ENCODE results near the gene SUPT4H1.

SUPT4H1 gene

DNA sequence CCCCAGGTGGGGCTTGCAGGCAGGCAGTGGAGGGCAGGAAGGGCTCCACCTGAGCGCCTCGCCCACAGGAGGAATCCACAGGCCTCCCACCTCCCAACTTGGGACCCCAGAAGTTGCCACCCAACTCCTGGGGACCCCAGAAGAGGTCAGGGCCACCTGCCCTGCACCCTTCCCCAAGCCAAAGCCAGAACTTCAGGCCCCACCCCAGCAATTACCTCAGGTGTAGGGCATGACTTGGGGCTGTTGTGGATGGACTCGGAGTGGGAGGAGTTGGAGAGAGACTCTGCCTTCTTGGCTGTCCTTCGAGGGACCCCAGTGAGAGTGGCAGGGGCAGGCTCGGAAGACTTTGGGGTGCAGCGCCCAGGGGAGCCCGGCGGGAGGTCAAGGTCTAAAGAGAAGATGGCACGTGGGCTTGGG is 33.9 kb downstream of the SUPT4H1 start:
- TF ChIP-seq, protein P1, sequence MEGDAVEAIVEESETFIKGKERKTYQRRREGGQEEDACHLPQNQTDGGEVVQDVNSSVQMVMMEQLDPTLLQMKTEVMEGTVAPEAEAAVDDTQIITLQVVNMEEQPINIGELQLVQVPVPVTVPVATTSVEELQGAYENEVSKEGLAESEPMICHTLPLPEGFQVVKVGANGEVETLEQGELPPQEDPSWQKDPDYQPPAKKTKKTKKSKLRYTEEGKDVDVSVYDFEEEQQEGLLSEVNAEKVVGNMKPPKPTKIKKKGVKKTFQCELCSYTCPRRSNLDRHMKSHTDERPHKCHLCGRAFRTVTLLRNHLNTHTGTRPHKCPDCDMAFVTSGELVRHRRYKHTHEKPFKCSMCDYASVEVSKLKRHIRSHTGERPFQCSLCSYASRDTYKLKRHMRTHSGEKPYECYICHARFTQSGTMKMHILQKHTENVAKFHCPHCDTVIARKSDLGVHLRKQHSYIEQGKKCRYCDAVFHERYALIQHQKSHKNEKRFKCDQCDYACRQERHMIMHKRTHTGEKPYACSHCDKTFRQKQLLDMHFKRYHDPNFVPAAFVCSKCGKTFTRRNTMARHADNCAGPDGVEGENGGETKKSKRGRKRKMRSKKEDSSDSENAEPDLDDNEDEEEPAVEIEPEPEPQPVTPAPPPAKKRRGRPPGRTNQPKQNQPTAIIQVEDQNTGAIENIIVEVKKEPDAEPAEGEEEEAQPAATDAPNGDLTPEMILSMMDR (IDR thresholded peaks at IDR 0.05; ENCODE audit: control insufficient read depth, insufficient read depth, low read depth, low read length, missing control alignments) = no peak
- no peak for DNase-seq (ENCODE audit: low read depth)
- no peak overlapping the region for H3K4me3 ChIP-seq (ENCODE audit: control insufficient read depth, low read depth, low read length)

DNA sequence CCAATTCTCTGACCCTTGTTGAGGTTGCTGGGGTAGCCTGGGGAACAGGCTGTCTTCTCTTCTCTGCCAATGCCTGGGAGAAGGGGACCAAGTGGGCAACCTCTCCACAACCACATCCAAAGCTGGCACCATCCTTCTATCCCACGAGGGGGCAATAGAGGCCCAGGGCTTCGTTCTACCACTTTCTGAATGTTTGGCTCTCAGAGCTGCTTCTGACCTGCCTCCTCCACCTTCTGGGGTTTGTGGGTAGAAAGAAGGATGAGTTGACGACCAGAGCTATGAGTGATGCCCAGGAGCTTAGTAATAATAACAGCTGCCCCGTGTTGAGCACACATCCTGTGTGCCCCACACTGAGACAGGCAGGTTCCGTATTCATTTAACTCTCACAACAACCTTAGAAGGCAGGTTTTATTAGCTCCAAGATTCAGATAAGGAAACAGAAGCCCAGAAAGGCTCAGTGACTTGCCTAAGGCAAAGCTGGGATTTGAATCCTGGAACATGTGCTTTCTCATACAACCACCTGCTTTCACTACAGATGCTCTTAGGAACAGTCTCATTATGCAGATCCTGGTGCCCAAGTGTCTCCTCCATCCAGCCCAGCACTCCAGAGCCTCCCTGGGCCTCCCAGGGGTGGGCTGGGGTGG is 34.5 kb downstream of the SUPT4H1 start:
- H3K4me3 ChIP-seq (ENCODE audit: control insufficient read depth, low read depth, low read length) = no peak overlapping the region
- TF ChIP-seq, protein P1 (IDR thresholded peaks at IDR 0.05; ENCODE audit: control insufficient read depth, insufficient read depth, low read depth, low read length, missing control alignments) = peak; percentile 83
- peak; percentile 29 for DNase-seq (ENCODE audit: low read depth)

- TF ChIP-seq, protein P1 (IDR thresholded peaks at IDR 0.05; ENCODE audit: control insufficient read depth, insufficient read depth, low read depth, low read length, missing control alignments) = no peak
- DNase-seq (ENCODE audit: low read depth) = no peak
Observed at GRCh38 chr17:58316260-58316960, 35.6 kb downstream of the SUPT4H1 start.

GRCh38 chr17:58315750-58316149 is 36.3 kb downstream of the SUPT4H1 start:
- TF ChIP-seq, protein P1 (IDR thresholded peaks at IDR 0.05; ENCODE audit: control insufficient read depth, insufficient read depth, low read depth, low read length, missing control alignments) = no peak
- no peak overlapping the region for H3K4me3 ChIP-seq (ENCODE audit: control insufficient read depth, low read depth, low read length)
- DNase-seq (ENCODE audit: low read depth) = no peak

More at GRCh38 chr17:58316260-58316960, 35.6 kb downstream of the SUPT4H1 start:
- no peak overlapping the region for H3K4me3 ChIP-seq (ENCODE audit: control insufficient read depth, low read depth, low read length)

DNA sequence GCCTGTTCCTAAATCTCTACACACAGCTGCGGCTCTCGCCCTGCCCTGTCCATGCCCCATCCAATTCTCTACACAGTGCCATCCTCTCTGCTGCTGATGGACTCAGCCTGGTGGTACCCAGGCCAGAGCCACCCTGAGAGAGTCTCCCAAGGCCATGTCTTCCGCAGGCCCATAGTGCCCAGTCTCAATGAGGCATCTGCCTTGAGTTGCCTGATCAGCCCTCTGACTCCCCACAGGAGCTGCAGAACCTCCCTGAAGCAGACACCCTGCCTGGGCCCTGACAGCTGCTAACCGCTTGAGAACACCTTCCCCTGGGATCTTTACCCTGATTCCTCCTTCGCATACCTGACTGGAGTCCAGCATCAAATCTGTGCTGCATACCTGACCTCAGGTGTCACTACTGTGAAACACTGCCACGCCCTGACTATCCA is 36.7 kb downstream of the SUPT4H1 start:
- TF ChIP-seq, protein P1 (IDR thresholded peaks at IDR 0.05; ENCODE audit: control insufficient read depth, insufficient read depth, low read depth, low read length, missing control alignments) = no peak
- H3K4me3 ChIP-seq (ENCODE audit: control insufficient read depth, low read depth, low read length) = no peak overlapping the region
- DNase-seq (ENCODE audit: low read depth) = no peak

DNA sequence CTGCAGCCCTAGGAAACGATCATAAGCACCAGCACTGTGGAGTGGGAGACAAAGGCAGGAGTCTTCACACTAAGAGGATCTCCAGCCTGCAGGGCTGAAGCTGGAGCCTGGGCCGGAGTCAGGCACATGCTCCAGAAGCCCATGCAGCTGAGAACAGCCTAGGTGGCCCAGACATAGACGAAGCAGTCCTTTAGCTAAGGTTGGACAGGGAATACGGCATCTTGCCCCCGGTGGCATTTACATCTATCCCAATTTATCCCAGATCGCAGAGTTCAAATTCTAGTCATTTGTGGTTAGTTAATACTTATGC is 37.3 kb downstream of the SUPT4H1 start:
- no peak overlapping the region for H3K4me3 ChIP-seq (ENCODE audit: control insufficient read depth, low read depth, low read length)
- TF ChIP-seq, protein P1 (IDR thresholded peaks at IDR 0.05; ENCODE audit: control insufficient read depth, insufficient read depth, low read depth, low read length, missing control alignments) = no peak
- no peak for DNase-seq (ENCODE audit: low read depth)
